ENCODE measurements around the gene DCHS1.

The DCHS1 gene

DNA sequence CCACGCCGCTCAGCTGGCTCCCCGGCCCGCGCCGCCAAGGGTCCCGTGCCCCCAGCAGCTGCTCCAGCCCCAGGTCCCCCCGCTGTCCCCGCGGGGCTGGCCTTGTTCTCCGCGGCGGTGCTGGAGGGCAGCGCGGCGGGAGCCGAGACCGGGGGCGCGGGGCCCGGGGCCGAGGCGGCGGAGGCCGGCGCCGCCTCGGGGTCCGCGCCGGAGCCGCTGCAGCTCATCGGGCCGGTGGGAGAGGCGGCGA is 43.7 kb downstream of the DCHS1 start:
- no peak for DNase-seq

DNA sequence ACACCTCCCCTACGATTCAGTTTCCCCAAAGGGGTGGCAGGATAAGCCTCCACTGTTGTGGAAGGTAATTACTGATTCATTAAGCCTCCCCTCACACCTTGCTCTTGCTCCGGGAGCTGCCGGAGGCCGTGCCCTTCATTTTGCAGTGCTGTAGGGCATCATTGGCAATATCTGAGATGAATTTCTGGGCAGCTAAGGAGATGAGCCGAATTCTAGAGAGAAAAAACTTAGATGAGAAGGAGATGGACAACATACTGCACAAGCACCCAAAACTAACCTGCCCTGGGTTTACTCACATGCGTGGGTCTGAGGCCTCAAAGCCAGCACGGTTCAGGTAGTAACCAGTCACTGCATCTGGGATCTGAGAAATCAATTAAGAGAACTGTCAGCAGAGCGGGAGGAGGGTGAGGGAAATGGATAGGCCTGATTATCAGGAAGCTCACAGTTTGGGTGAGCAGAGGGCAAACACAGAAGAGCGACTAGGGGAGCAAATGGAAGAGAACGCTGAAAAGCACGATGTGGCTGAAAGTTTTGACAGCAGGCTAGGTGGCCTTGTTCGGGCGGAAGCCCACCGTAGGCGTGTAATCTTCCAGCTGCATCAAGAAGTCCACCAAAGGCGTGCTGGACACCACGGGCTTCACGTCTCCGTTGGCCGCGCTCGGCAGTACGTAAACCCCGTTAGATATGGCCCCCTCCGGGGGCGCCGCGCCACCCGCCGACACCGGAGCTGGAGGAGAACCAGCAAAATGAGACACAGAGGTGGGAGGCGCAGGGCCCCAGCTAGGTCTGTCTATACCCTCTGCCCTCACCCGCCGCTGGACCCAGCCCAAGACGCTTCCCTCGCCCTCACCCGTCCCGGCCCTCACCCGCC is 44.3 kb downstream of the DCHS1 start:
- peak; percentile 29 for DNase-seq

DNA sequence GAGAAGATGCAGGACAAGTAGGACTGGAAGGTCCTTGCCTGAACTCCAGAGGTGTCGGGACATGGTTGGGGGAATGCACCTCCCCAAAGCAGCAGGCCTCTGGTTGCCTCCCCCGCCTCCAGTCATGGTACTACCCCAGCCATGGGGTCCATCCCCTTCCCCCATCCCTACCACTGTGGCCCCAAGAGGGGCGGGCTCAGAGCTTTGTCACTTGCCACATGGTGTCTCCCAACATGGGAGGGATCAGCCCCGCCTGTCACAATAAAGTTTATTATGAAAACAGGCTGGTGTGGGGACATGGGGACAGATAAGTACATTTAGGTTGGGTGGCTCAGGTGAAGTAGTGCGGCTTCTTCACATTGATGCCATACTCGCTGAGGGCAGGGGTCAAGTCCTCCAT is 45.0 kb downstream of the DCHS1 start:
- no peak for DNase-seq

DNA sequence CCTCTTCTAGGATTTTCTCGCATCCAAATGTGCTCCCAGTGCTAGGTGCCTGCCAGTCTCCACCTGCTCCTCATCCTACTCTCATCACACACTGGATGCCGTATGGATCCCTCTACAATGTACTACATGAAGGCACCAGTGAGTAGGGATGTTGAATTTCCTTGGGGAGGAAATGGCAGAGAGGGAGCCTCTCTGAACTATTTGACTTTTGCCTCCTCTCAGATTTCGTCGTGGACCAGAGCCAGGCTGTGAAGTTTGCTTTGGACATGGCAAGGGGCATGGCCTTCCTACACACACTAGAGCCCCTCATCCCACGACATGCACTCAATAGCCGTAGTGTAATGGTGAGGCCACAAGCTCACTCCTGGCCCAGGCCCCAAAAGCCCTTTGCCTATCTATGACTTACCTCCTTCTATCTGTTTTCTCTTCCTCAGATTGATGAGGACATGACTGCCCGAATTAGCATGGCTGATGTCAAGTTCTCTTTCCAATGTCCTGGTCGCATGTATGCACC is 46.0 kb downstream of the DCHS1 start:
- DNase-seq, result no peak

DNA sequence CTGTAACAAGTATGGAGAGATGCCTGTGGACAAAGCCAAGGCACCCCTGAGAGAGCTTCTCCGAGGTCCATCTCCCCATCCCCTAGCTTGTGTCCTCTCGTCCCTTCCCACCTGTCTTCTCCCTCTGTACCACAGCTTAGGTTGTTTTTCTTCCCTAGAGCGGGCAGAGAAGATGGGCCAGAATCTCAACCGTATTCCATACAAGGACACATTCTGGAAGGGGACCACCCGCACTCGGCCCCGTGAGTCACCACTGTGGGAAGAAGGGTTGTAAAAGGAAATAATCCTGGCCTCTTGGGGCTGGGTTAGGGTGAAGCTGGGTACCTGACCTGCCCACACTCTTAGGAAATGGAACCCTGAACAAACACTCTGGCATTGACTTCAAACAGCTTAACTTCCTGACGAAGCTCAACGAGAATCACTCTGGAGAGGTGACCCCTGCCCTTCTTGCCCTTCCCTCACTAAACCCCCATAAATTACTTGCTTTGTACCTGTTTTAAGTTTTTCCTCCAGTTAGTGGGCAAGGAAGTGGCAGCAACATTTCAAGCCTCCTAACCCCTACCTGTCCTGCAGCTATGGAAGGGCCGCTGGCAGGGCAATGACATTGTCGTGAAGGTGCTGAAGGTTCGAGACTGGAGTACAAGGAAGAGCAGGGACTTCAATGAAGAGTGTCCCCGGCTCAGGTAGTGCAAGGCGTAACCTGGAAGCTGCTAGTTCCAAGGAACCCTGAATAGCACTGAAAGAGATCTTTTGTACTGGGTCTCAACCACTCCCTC is 46.7 kb downstream of the DCHS1 start:
- no peak for DNase-seq

DNA sequence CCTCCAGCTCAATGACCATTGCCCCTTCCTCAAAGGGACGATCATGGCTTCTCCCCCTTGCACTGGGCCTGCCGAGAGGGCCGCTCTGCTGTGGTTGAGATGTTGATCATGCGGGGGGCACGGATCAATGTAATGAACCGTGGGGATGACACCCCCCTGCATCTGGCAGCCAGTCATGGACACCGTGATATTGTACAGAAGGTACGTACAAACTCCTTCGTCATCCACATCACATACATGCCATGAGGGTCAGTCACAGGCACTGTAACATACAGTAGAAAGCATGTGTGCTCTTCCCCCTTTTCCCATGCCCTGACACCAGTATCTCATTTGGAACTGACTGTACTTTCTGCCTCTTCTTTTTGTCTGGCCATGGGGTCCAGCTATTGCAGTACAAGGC is 47.6 kb downstream of the DCHS1 start:
- no peak for DNase-seq

DNA sequence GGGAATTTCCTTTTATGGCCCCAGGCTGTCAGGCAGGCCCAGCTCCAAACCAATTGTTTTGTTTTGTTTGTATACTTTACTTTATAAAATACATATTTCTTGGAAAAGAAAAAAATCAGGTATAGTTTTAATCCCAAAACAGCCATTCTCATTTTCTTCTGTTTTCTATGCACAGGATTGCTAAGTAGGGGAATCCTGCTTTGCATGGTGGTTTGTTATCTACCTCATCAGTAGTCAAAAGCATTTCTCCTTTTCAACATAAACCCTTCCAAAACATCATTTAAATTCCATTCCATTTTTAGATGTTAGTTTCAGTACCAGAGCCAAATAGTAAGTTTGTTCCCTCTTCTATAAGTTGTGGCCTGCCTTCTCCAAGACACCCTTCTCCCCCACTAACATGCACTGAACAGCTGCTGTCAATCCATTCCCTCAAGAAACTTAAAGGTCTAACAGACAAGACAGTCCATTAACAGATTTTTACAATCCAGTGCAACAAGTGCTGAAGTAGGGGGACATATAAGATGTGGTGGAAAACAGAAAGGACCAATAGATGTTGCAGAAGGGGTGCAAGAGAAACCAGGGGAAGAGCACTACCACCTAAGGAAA is 48.3 kb downstream of the DCHS1 start:
- DNase-seq, result no peak

DNA sequence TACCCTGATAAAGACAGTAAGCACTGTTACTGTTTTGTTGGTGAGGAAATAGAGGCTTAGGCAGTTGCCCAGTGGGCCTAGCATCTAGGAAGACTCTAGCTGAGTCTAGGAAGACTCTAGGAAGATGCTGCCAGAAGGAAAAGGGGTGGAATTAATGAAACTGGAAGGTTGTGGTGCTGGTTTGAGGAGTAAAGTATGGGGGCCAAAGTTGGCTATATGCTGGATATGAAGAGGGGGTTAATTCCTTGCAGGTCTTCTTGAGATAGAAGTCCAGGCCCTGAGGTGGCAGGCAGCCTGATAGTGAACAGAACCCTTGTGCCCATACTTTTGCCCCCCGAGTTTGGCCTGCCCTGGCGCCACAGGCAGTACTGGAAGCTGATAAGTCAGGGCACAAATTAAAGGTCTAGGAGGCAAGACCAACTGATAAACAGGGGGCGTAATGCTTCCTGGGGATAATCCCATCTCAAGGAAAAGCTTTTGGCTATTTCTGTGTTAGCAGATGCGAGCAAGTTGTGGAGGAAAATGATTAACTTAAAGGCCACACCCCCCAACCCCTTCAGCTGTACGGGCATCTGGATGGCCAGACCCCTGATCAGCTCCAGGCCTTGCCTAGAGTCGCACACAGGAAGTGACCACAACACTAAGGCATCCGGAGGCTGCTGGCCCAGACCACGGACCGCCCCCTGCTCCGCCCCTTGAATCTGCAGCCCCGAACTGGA is 49.0 kb downstream of the DCHS1 start:
- DNase-seq, result peak; percentile 41

DNA sequence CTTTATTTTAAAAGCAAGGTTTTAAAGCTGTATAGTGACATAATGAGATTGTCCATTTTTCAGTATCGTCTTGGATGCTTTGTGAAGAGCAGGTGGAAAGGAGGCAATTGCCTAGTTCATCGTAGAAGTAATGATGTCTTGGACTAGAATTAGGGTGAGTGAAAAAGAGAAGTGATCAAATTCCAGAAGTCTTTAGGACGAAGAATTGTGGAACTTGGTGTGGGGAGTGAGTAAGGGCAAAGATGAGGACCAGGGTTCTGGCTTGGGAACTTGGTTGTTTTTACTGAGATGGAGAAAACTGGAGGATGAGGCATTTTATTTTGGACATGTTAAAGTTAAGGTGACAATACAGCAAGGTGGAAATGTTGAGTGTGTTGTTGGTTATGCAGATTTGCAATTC is 50.8 kb downstream of the DCHS1 start:
- no peak for DNase-seq

DNA sequence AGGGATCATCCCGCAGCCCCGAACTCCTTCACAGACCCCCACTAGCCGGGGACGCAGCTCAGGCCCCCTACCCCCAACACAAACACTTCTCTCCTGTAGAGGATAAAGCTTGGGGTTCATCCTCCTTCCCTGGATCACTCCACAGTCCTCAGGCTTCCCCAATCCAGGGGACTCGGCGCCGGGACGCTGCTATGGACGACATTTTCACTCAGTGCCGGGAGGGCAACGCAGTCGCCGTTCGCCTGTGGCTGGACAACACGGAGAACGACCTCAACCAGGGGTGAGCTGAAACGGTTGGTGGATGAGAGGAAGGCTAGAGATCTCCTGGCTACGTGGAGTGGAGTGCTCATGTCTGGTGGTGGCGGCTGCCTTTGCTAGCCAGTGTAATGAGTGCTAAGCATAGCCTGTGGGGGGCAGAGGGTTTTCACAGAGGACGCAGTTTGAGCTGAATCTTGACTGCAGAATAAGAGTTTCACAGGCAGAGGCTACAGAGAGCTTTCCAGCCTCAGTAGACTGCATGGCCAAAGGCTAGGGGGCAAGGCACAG is 51.5 kb downstream of the DCHS1 start:
- peak; percentile 50 for DNase-seq

DNA sequence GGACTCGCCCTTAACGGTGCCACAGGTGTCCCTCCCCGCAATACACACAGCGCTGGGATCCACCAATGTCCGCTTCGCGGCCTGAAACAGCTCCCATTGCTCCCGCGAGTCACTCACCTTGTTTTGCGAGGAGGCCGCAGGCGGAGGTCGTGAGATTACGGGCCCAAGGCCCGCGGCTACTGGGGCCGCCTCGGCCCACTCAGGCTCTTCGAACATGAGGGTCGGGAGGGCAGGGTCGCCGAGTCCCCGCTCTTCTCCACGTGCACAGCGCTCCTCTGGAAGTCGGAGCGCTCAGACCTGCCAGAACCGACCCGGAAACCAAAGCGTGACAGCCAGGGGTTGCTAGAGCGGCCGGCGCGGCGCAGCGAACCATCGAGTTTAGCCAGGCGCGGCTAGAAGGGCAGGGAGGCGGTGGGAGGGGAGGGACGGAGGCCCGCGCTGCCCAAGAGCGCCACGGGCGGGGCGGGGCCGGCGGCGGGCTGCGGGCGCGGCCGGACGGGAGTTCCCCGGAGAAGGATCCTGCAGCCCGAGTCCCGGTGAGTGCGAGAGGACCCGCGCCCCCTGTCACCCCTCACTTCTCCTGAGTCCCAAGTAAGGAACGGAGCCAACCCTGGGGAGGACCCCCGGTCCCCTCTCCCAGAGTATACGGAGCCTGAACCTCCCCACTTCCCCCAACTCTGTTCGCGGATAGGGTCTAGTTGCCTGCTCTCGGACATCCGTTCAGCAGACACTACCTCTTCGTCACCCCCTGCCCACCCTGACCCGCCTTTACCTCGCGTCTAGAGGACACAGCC is 52.1 kb downstream of the DCHS1 start, which contains the start of the genes ILK and RRP8:
TSS of gene ILK (plus strand) at position 488 of the 794 bp plus-strand sequence. CDS start 498 bp downstream, outside the sequence.
TSS of gene RRP8 (minus strand) at position 330 of the 794 bp plus-strand sequence. CDS start at position 216, 114 bp downstream.
- peak; percentile 84 for DNase-seq

DNA sequence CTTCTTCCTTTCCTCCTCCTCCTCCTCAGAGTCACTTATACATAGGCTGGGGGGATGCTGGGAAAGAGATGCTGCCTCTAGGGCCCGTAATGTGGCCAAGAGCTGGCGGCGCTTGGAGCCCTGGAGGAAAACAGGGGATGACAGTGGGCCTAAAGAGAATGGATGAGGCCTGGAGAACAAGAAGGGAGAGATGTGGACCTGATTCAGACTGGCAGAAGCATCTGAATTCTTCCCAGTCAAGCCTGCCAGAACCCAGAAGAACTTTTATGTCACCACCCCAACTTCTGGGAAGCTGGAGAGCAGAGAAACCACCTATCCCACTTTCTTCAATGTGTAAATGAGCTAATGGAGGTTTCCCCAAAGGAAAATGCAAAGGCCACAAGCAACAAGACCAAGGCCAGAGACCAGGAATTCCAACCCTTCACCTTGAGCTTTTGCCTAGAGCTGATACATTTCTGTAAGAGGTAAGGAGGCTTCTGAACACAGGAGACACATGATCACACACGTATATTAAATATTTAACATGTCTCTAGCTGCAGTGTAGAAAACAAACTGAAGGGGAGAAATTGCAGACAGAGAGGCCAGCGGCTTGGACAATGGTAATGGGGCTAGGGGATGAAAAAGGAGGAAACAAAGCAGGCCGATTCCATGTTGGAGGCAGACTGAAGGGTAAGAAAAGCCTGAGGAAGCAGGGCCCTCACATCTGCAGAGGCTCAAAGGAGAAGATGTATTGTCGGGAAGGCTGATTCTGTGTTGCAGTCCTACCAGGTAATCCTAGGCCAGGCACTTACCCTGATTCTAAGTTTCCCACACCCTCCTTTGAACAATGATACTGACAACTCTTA is 53.3 kb downstream of the DCHS1 start:
- DNase-seq, result no peak

DNA sequence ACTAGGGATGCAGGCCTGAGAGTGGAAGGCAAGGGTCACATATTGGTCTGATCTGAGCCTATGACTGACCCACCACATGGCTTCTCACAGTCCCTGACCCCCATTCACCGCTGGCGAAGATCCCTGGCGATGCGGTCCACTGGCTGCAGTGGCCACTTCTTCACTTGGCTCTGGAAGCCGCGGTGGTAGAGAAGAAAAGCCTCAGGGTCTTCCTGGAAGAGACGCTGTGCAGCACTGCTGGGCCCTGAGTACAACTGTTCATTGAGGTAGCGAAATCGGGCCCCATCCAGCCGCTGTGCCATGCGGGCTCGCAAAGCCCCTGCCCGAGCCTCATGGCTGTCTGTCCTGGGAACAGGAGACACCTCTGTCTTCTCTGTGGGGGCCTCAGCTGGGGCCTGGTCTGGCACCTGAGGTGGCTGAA is 54.6 kb downstream of the DCHS1 start:
- no peak for DNase-seq

DNA sequence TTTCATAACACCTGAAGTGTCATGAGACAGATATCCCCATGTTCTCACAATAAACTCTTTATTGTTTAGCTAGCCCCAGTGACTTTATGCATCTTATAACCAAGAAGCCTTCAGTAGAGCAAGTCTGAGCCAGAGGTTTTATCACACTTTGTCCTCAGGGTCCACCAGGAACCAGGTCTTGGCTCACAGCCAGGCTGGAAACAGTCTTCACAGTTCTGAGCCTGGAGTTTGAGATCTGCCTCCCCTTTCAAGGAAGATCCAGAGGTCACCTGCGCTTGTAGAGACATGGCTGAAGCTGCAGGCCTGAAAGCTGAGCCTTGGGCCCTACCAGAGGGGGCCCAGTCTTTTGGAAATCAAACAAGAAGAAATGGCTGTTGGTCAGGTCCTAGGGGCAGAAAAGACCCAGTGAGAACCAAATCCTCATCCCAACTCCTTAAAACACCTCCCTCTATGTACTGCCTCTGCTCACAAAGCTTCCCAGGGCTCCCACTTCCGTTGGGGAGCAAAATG is 55.7 kb downstream of the DCHS1 start:
- DNase-seq, result no peak

DNA sequence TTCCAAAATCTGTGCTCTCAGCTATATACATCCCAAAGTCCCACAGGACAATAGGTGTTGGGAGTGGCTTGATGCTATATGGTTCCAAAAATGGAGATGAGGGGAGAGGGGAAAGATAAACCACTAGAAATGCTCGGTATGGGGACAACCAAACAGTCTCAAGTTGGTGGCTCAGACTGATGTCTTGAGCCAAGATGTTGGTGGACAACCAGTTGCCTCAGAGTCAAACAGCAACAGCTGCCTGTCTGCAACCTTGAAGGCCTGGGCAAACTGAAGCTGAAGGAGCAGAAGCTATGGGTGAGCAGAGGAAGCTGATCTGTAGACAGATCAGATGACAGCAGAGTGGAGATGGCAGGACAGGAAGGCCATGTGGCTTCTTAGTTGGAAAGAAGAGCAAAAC is 56.2 kb downstream of the DCHS1 start:
- DNase-seq, result no peak

DNA sequence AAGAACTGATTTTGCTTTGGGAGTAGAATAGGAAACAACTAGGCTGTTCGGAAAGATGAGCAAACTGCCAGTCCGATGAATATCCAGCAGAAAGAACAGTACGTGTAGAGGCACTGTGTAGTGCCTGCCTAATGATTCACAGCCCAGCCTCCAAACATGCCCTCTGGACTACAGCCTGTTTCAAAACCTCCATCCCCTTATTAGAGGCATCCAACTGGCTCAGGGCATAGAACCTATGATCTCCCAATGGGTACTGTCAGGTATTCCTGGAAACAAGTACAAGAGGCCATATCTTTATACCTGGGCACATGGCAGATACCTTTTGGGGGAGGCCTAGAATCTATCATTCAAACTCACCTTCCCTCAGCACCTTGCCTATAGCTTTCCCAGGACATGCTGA is 57.1 kb downstream of the DCHS1 start:
- DNase-seq, result no peak

DNA sequence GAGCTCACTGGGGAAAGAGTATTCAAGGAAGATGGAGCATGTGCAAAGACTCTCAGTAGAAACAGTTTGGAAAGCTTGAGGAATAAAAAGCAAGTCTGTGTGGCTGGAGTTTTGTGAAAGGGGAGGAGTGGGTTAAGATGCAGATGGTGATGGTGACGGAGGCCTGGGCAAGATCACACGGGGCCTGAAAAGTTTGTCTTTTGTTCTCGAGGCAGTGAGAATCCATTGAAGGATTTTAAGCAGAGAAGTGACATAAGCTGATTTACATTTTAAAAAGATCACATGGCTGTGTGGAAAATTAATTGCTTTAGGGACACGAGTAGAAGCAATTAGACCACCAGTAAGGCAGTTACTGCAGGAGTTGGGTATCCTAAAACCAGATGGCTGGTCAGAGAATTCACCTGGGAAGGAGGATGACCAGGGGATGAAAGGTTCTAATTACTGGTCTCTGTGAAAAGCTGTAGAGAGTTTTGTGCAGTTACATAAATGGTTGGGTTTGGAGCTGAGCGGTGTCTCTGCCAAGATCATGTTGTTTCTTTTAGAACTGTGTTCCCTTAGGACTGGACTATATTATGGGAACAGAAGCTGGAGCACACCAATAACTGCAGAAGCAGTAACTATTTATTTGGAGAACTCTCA is 59.3 kb downstream of the DCHS1 start:
- DNase-seq, result no peak

DNA sequence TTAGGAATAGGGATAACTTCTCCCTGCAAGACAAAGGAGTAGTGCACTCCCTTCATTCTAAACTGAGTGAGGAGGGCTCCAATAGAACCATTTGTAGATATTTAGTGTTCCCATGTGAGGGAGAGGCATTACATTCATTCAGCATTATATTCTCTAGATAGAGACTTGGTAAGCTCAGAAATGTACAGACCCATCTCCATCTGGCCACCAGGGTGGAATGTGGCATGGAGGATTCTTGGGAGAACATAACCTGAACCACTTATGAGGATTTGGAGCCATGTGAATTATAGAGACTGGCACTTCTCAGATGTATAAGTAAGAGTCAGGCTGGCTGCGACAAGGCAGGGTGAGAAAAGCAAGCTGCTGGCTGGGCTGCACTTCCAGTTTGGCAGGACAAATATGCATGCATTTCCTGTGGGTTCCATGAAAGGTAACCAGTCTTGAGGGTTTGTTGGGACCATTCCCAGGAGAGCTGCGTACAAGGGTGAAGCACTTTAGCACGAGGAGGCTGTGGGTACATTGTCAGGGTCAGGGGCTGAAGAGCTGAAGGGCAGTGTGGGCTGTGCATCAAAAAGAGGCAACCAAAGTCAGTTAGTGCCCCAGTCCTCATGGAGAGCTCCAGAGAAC is 61.4 kb downstream of the DCHS1 start:
- no peak for DNase-seq

DNA sequence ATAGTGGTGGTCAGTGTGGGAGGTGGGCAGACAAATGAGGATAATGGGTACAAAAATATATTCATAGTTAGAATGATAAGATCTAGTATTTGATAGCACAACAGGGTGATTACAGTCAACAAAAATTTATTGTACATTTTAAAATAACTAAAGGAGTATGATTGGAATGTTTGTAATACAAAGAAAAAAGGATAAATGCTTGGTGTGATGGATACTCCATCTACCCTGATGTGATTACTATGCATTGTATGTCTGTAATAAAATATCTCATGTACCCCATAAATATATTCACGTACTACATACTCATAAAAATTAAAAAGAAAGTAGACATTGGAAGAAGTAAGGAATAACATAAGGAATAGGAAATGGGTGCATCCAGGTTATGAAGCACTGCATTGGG is 67.6 kb downstream of the DCHS1 start:
- DNase-seq, result no peak

Measured in activated gamma-delta T cell treated with Interleukin-2 at 50 U/mL for 16 hours (primary cell).